Panc1 (cell line): ENCODE data around the gene AIFM1. TPM values are rescaled to one million over a fixed set of nuclear protein-coding genes. Genes with fewer than 3 reads are reported as not detected.

Experiments used
- ATAC-seq: fragments of 200-7000 bp; cut with Tn5 transposase; 2 replicates; pipeline ENCODE4 v1.9.1; 2020; ENCODE audit warnings: mild to moderate bottlenecking, moderate library complexity
- BruUV-seq: library from RNA; stranded (reverse); fragments of 400-500 nt; replicated peaks from 2 replicates; lab custom pipeline; 2021; lab: Mats Ljungman, UMichigan
- CTCF ChIA-PET: fragments of 300-600 bp; sonication (Branson Sonifier 250); formaldehyde crosslinking; loops from one replicate; lab custom pipeline; 2022; ENCODE audit warnings: antibody characterized with exemption; lab: Charles Lee
- POLR2A ChIA-PET: fragments of 300-600 bp; sonication (Branson Sonifier 250); formaldehyde crosslinking; loops from one replicate; lab custom pipeline; 2022; ENCODE audit warnings: antibody characterized with exemption; lab: Charles Lee
- DNase-seq: peaks from one replicate; pipeline ENCODE4 v3.0.0-alpha.2; 2010; ENCODE audit warnings: low read depth, low spot score
- H3K27ac ChIP-seq: 2 replicates; pipeline ENCODE4 v1.5.1; 2011; ENCODE audit warnings: mild to moderate bottlenecking, low read length, inconsistent platforms
- H3K27me3 ChIP-seq: fragments of 200-500 bp; sonication (Bioruptor generic); 2 replicates; pipeline ENCODE4 v1.6.0; 2014; ENCODE audit warnings: low read length, inconsistent platforms; ENCODE audit not compliant: control insufficient read depth, insufficient read depth
- H3K36me3 ChIP-seq: fragments of 200-500 bp; sonication (Bioruptor generic); 2 replicates; pipeline ENCODE4 v1.5.1; 2014; ENCODE audit warnings: inconsistent platforms, mild to moderate bottlenecking, low read length, moderate library complexity; ENCODE audit not compliant: control insufficient read depth, insufficient read depth
- H3K4me1 ChIP-seq: 2 replicates; pipeline ENCODE4 v1.5.1; 2011; ENCODE audit warnings: inconsistent platforms, mild to moderate bottlenecking, low read length, moderate library complexity; ENCODE audit not compliant: control insufficient read depth, insufficient read depth
- H3K4me3 ChIP-seq, 2 experiments: 2 replicates each; pipeline ENCODE4 v1.5.1; 2011 to 2012; ENCODE audit warnings: low read depth in 2 of 2, low read length in 2 of 2, mild to moderate bottlenecking in 2 of 2, inconsistent platforms in 1 of 2, moderate library complexity in 1 of 2
- H3K9me3 ChIP-seq: fragments of 200-500 bp; sonication (Bioruptor generic); 2 replicates; pipeline ENCODE4 v1.5.1; 2014; ENCODE audit warnings: low read depth, mild to moderate bottlenecking, inconsistent platforms, low read length, moderate library complexity; ENCODE audit not compliant: control insufficient read depth, insufficient read depth
- CTCF ChIP-seq: fragments of 450-650 bp; IDR thresholded peaks from 2 replicates; pipeline ENCODE4 v1.5.1; 2017; ENCODE audit warnings: mild to moderate bottlenecking
- POLR2AphosphoS5 ChIP-seq: IDR thresholded peaks from 2 replicates; pipeline ENCODE4 v1.6.1; 2012; ENCODE audit warnings: mild to moderate bottlenecking, low read depth, low read length, moderate library complexity
- REST ChIP-seq, 2 experiments: IDR thresholded peaks; 2 replicates each; pipeline ENCODE4 v1.6.1; 2011 to 2012; ENCODE audit warnings: low read depth in 2 of 2, control low read depth in 1 of 2, low read length in 1 of 2, mild to moderate bottlenecking in 1 of 2, moderate library complexity in 1 of 2; ENCODE audit not compliant: insufficient read depth in 1 of 2
- SIN3A ChIP-seq: IDR thresholded peaks from 2 replicates; pipeline ENCODE4 v1.6.1; 2012; ENCODE audit warnings: low read depth, mild to moderate bottlenecking, low read length, moderate library complexity, borderline replicate concordance; ENCODE audit not compliant: insufficient read depth
- TCF7L2 ChIP-seq: IDR thresholded peaks from 2 replicates; pipeline ENCODE4 v1.6.1; 2011; ENCODE audit warnings: mild to moderate bottlenecking, low read depth, low read length, inconsistent platforms
- in situ Hi-C: cut with HindIII; loops from 2 replicates; pipeline ENCODE4 v1.10.0; 2016; ENCODE audit warnings: low sequenced_read_pairs, low pct_unique_long_range_greater_than_20kb
- intact Hi-C: fragments of 100-400 bp; cut with micrococcal nuclease; formaldehyde crosslinking; loops from one replicate; pipeline ENCODE4 v1.10.0; 2022; ENCODE audit not compliant: unreplicated experiment
- total RNA-seq: library from RNA; stranded (reverse); gene quantifications from one replicate; pipeline ENCODE4 v1.2.1, GENCODE V29; 2021; ENCODE audit not compliant: unreplicated experiment

The AIFM1 gene
- total RNA-seq, 1 experiment from 2014 or later: 96.6 TPM

GRCh38 chrX:130155564-130155963 lies 10.1 kb downstream of the AIFM1 start:
- no peaks in the 10 kb centered on the region for H3K9me3 ChIP-seq
- BruUV-seq: TSS peak; percentile 16
- no peak overlapping the region for H3K27ac ChIP-seq
- CTCF ChIA-PET: no interaction called here
- H3K4me1 ChIP-seq: no peaks in the 10 kb centered on the region
- peaks cover 14% of the 10 kb centered on the region; the same call in 1 of the 2 replicates for H3K36me3 ChIP-seq
- no peaks in the 10 kb centered on the region for H3K27me3 ChIP-seq
- TF ChIP-seq POLR2AphosphoS5 (no peak), CTCF (no peak), REST (IDR thresholded peaks at IDR 0.05; ENCODE audit: insufficient read depth in 1 of 2, low read depth in 2 of 2, low read length in 1 of 2) (no peak), SIN3A (no peak), TCF7L2 (no peak)
- ATAC-seq (no peak), DNase-seq (no peak)
- no peak overlapping the region for H3K4me3 ChIP-seq
- in situ Hi-C loops: no loop called here
- POLR2A ChIA-PET: no interaction called here
- intact Hi-C loops: no loop called here

GRCh38 chrX:130147631-130148030 lies 18.0 kb downstream of the AIFM1 start:
- ATAC-seq (no peak), DNase-seq (no peak)
- peaks cover 6% of the 10 kb centered on the region; the same call in 1 of the 2 replicates for H3K36me3 ChIP-seq
- ChIA-PET POLR2A (no interaction called here), CTCF (no interaction called here)
- H3K27ac ChIP-seq: no peak overlapping the region
- no peak for TF ChIP-seq SIN3A
- TF ChIP-seq POLR2AphosphoS5: no peak
- TF ChIP-seq REST (IDR thresholded peaks at IDR 0.05; ENCODE audit: insufficient read depth in 1 of 2, low read depth in 2 of 2, low read length in 1 of 2): no peak
- no peak for TF ChIP-seq CTCF
- TF ChIP-seq TCF7L2: no peak
- H3K4me3 ChIP-seq: no peak overlapping the region
- no peaks in the 10 kb centered on the region for H3K9me3 ChIP-seq
- no peaks in the 10 kb centered on the region for H3K27me3 ChIP-seq
- BruUV-seq: no TSS peak
- intact Hi-C loops: no loop called here
- H3K4me1 ChIP-seq: no peaks in the 10 kb centered on the region
- in situ Hi-C loops: no loop called here
